ENCODE results near the gene CFAP100.
A peak's percentile ranks its signal among the peaks of the same experiment; 100 is the strongest.

CFAP100 gene

DNA sequence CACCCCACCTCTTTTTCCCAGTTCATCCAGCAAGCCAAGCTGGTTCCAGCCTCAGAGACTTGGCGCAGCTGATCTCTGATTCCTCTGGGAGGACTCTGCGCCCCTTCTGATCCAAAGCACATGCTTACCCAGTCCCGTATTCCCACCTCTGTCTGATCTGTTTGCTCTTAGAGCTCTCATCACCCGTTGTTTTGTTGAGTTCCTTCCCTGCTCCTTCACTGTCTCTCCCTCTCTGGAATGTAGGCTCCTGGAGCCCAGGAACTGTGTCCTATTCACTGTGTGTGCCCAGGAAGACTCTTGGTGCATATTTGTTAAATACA lies 82.3 kb downstream of the CFAP100 start:
- no peak for TF ChIP-seq CTCF (conservative IDR thresholded peaks at IDR 0.05)

DNA sequence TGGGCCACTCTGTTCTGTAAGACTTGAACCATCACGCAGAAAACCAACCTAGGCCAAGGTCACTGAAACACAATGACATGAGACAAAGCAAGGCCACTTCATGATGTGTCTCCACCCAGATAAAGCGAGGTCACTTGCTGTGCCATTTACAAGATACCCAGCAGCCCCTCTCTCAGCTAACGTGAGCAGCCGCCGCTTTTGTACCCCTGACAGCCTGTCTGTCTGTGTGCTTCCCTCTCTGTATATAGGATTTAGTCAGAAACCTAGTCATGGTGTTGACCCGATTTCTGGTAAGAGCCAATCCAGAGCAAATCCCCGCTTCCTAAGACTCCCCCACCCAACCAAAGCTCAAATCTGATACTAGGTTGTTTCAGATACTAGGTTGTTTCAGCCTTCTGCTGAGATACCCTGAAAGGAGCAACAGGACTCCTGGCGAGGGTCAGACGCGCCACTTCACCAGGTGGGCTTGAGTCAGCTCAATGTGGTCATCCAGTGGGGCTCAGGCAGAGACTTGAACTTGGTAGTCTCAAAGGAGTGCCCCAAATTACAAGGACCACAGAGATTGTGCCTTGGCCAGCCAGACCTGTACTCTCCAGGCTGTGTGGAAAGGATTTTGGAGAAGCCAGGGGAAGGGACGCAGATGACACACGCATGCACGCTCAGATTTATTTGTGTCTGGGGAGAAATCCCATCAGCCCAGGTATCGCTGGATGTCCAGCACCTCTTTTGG lies 84.0 kb downstream of the CFAP100 start:
- no peak overlapping the region for H3K27ac ChIP-seq
- TF ChIP-seq CTCF (conservative IDR thresholded peaks at IDR 0.05) (no peak), ZFX (IDR thresholded peaks at IDR 0.05) (no peak)

More for the DNA sequence above, 82.3 kb downstream of the CFAP100 start:
- H3K27ac ChIP-seq = peak overlapping the region; percentile 89

- H3K27ac ChIP-seq = no peak overlapping the region
- TF ChIP-seq ZFX (IDR thresholded peaks at IDR 0.05) = no peak
- no peak for TF ChIP-seq CTCF (conservative IDR thresholded peaks at IDR 0.05)
Observed at GRCh38 chr3:126479642-126480041, 84.9 kb downstream of the CFAP100 start.

DNA sequence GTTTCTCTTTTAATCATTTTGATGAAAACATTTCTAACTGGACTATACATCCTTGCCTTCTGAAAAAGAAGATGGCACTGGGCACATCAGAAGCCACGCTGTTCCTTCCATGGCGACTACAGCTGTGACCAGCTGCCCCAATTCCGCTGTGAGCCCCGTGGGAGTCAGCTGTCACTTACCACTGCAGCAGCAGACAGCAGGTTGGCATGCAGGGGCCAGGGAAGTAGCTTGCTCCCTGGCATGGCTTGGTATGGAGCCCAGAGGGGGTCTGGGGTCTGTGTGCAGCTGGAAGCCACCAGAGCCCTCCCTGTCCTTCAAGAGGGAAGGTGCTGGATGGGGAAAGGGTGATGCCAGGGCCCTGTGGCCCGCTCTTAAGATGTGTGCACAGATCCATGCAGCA lies 85.5 kb downstream of the CFAP100 start:
- H3K27ac ChIP-seq = no peak overlapping the region
- no peak for TF ChIP-seq CTCF (conservative IDR thresholded peaks at IDR 0.05)
- TF ChIP-seq ZFX (IDR thresholded peaks at IDR 0.05) = no peak

- H3K27ac ChIP-seq = no peak overlapping the region
- no peak for TF ChIP-seq ZFX (IDR thresholded peaks at IDR 0.05)
Observed at GRCh38 chr3:126480861-126481260, 86.2 kb downstream of the CFAP100 start.

DNA sequence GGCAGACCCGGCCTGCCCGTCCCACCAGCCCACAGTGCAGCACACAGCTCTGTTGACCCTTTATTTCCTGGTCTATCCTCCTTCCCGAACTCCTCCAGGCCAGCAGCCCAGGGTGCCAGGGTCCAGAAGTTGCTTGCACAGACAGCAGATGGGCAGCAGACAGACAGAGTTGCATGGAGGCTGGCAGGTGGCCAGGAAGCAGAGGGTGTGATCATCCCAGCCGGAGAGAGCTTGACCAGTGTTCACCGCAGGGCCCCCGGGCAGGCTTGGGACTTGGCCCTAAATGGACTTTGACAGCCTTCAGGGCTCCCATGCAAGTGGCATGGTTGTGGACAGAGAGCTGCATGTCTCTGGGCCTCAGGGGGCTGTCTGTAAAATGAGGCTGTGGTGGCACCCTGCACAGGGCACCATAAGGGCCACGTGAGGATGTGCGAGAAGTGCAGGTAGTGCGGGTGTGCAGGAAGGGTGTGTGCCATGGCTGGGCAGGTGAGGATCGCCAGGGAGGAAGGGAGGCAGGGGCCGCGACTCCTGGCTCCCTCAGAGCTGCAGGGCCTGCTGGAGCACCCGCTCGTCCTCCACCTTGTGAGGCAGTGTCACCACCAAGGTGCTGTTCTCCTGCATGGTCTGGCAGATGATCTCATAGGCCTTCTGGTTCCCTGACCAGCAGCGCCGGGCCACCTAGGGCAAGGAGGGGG lies 87.2 kb downstream of the CFAP100 start:
- TF ChIP-seq ZFX (IDR thresholded peaks at IDR 0.05) (no peak), CTCF (conservative IDR thresholded peaks at IDR 0.05) (no peak)
- no peak overlapping the region for H3K27ac ChIP-seq

GRCh38 chr3:126482503-126483255 lies 88.0 kb downstream of the CFAP100 start:
- TF ChIP-seq CTCF (conservative IDR thresholded peaks at IDR 0.05) = no peak
- TF ChIP-seq ZFX (IDR thresholded peaks at IDR 0.05) = no peak
- H3K27ac ChIP-seq = no peak overlapping the region

All from C4-2B (cell line).